ENCODE measurements around the gene APH1B.

DNA sequence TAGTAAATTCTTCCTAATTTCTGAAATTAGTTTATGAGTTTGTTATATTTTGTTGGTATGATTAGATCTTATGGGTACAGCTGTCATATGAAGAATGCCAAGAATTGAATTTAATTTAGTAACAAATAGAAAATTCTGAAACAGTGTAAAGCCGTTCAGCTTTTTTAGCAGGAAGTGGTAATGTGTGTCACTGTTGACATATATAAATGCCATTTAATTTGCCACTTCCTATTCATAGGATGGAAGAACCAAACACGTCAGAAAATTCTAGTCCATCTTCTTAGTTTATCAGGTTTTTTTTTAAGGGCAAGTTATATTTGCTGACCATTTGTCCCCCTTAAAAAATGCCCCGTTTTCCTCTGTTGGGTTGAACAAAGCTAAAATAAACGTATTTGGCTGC, 45.0 kb upstream of the APH1B start:
- TF ChIP-seq CTCF (IDR thresholded peaks at IDR 0.05) = no peak
- TF ChIP-seq POLR2A (IDR thresholded peaks at IDR 0.05) = no peak

All from transverse colon (tissue), 3 donors.